ENCODE data around the gene SPIB.
"Not testable (repeated sequence)": the region's sequence is repeated elsewhere in the genome, so short reads cannot be mapped to it uniquely, and the experiment has no call there.

The SPIB gene

DNA sequence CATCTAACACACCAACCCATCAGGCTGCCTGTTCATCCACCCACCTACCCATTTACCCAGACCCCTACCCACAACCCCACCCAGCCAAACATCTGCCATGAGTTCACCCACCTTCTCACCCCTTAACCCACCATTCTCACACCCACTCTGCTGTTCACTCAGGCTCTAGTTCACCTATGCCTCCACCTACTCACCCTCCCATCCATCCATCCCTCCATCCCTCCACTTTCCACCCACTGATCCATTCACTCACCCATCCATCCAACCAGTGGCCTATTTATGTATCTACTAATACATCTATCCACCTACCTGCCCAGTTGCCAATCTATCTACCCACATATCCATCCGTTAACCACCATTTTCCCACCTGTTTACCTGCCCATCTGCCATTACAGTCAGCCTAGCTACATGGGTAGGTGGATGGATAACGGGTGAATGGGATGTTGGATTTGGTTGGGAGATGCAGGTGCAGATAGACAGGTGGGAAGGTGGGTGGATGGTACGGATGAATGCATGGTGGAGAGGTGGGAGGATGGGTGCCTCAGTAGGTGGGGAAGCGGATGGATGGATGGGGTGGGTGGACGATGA, 19.2 kb downstream of the SPIB start:
- no peak for TF ChIP-seq CSDC2 (CRISPR knock-in tag; IDR thresholded peaks at IDR 0.05)
- TF ChIP-seq ZC3H10 (CRISPR knock-in tag; IDR thresholded peaks at IDR 0.05) = no peak
- no peak for TF ChIP-seq ARNTL (CRISPR knock-in tag; IDR thresholded peaks at IDR 0.05; ENCODE audit: borderline replicate concordance, low read depth)
- no peak for TF ChIP-seq GLIS3 (CRISPR knock-in tag; IDR thresholded peaks at IDR 0.05)
- no peak for TF ChIP-seq CREB5 (CRISPR knock-in tag; IDR thresholded peaks at IDR 0.05; ENCODE audit: low read depth)
- no peak for TF ChIP-seq TCF4 (CRISPR knock-in tag; IDR thresholded peaks at IDR 0.05; ENCODE audit: borderline replicate concordance)
- TF ChIP-seq ISL1 (CRISPR knock-in tag; IDR thresholded peaks at IDR 0.05) = no peak
- no peak for TF ChIP-seq ZNF8 (CRISPR knock-in tag; IDR thresholded peaks at IDR 0.05)
- TF ChIP-seq ZNF70 (CRISPR knock-in tag; IDR thresholded peaks at IDR 0.05) = no peak
- no peak for TF ChIP-seq POU6F1 (CRISPR knock-in tag; IDR thresholded peaks at IDR 0.05; ENCODE audit: borderline replicate concordance, low read depth)
- TF ChIP-seq SNAI2 (CRISPR knock-in tag; IDR thresholded peaks at IDR 0.05) = no peak
- TF ChIP-seq RARB (CRISPR knock-in tag; IDR thresholded peaks at IDR 0.05) = no peak
- no peak for ATAC-seq

- ATAC-seq = not testable (repeated sequence)
Observed at GRCh38 chr19:50439130-50439529, 20.4 kb downstream of the SPIB start.

DNA sequence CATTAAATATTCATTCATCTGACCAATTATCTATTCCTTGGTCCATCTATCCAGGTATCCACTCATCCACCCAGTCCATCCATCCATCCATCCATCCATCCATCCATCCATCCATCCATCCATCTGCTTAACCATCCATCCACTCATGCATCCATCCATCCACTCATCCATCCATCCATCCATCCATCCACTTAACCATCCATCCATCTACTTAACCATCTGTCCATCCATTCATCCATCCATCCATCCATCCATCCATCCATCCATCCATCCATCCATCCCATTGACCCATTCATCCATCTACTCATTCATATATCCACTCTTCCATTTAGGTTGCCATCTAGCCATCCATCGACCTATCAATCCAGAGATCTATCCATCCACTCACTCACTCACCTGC, 25.3 kb downstream of the SPIB start:
- no peak for ATAC-seq
- TF ChIP-seq TCF4 (CRISPR knock-in tag; IDR thresholded peaks at IDR 0.05; ENCODE audit: borderline replicate concordance) (no peak), ZNF70 (CRISPR knock-in tag; IDR thresholded peaks at IDR 0.05) (no peak), ZNF8 (CRISPR knock-in tag; IDR thresholded peaks at IDR 0.05) (no peak)

DNA sequence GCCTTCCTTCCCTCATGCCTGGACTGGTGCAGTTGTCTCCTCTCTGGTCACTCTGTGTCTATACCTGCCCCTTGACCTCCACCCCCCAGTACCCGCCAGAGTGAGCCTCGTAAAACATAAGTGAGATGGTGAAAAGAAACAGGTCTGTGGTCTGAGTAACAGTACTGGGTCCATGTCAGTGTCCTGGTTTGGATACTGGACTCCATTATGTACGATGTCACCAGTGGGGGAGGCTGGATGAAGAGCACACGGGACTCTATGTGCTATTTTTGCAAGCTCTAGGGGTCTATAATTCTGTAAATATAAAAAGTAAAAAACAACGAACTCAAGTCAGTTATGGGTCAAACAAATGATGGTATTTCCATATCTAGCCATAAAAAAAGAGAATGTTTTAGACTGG, 28.3 kb downstream of the SPIB start:
- ATAC-seq = no peak
- TF ChIP-seq PPARA (CRISPR knock-in tag; IDR thresholded peaks at IDR 0.05; ENCODE audit: borderline replicate concordance) = no peak
- no peak for TF ChIP-seq CSRNP3 (CRISPR knock-in tag; IDR thresholded peaks at IDR 0.05)
- TF ChIP-seq ARNTL (CRISPR knock-in tag; IDR thresholded peaks at IDR 0.05; ENCODE audit: borderline replicate concordance, low read depth) = no peak
- no peak for TF ChIP-seq CSDC2 (CRISPR knock-in tag; IDR thresholded peaks at IDR 0.05)
- no peak for TF ChIP-seq ZNF70 (CRISPR knock-in tag; IDR thresholded peaks at IDR 0.05)
- no peak for TF ChIP-seq TSHZ2 (CRISPR knock-in tag; IDR thresholded peaks at IDR 0.05)
- no peak for TF ChIP-seq CREB5 (CRISPR knock-in tag; IDR thresholded peaks at IDR 0.05; ENCODE audit: low read depth)
- TF ChIP-seq ZFP30 (CRISPR knock-in tag; IDR thresholded peaks at IDR 0.05) = no peak

DNA sequence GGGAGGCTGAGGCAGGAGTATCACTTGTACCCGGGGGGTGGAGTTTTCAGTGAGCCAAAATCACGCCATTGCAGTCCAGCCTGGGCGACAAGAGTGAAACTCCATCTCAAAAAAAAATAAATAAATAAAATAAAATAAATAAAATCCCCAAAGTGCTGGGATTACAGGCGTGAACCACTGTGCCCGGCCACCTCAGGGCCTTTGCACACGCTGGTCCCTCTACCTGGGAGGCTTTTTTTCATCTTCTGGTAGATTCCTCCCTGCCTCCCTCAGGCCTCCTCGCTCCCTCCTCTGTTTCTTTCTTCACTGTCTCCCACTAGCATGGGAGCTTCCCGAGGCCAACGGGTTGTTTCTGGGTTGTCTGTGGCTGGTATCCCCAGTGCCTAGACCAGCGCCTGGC, 29.0 kb downstream of the SPIB start:
- ATAC-seq = no peak
- TF ChIP-seq CSRNP3 (CRISPR knock-in tag; IDR thresholded peaks at IDR 0.05) = no peak
- TF ChIP-seq ESRRG (CRISPR knock-in tag; IDR thresholded peaks at IDR 0.05) = no peak
- no peak for TF ChIP-seq TOX (CRISPR knock-in tag; IDR thresholded peaks at IDR 0.05; ENCODE audit: borderline replicate concordance)
- TF ChIP-seq BACH2 (CRISPR knock-in tag; IDR thresholded peaks at IDR 0.05; ENCODE audit: borderline replicate concordance) = no peak
- TF ChIP-seq ZNF8 (CRISPR knock-in tag; IDR thresholded peaks at IDR 0.05) = no peak
- no peak for TF ChIP-seq GLIS3 (CRISPR knock-in tag; IDR thresholded peaks at IDR 0.05)
